GM19372 (cell line): Measurements from ENCODE around the gene TRIM17.

ENCODE experiments used
- ATAC-seq: cut with Tn5 transposase; IDR thresholded peaks from one replicate; pipeline ENCODE4 v1.9.1; 2021; ENCODE audit warnings: mild to moderate bottlenecking, low read depth, moderate library complexity; ENCODE audit not compliant: unreplicated experiment

The TRIM17 gene

GRCh38 chr1:228370941-228371740 lies 45.5 kb downstream of the TRIM17 start:
- no peak for ATAC-seq

DNA sequence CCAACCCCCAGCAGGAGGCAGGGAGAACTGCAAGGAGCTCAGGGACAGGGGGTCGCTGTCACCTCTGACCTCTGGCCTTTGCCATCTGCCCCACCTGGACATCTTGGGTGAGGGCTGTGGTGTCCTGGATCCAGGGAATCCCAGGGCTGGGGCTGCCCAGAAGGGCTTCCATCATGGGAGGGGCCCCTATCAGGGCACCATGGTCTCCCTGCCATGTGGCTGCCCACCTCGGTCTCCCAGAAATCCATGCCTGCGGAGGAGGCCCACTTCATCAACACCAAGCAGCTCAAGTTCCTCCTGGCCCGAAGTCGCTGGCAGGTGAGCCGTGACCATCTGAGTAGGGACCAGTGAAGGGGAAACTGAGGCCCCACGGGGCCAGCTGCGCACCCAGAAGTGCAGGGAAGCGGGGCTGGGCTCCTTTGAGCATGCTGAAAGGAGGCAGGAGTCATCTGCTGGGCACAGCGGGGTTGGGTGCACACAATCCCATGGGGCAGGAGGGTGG lies 46.2 kb downstream of the TRIM17 start:
- ATAC-seq, result no peak

GRCh38 chr1:228369608-228370438 lies 46.8 kb downstream of the TRIM17 start:
- no peak for ATAC-seq

GRCh38 chr1:228368801-228369607 lies 47.7 kb downstream of the TRIM17 start:
- ATAC-seq, result no peak

DNA sequence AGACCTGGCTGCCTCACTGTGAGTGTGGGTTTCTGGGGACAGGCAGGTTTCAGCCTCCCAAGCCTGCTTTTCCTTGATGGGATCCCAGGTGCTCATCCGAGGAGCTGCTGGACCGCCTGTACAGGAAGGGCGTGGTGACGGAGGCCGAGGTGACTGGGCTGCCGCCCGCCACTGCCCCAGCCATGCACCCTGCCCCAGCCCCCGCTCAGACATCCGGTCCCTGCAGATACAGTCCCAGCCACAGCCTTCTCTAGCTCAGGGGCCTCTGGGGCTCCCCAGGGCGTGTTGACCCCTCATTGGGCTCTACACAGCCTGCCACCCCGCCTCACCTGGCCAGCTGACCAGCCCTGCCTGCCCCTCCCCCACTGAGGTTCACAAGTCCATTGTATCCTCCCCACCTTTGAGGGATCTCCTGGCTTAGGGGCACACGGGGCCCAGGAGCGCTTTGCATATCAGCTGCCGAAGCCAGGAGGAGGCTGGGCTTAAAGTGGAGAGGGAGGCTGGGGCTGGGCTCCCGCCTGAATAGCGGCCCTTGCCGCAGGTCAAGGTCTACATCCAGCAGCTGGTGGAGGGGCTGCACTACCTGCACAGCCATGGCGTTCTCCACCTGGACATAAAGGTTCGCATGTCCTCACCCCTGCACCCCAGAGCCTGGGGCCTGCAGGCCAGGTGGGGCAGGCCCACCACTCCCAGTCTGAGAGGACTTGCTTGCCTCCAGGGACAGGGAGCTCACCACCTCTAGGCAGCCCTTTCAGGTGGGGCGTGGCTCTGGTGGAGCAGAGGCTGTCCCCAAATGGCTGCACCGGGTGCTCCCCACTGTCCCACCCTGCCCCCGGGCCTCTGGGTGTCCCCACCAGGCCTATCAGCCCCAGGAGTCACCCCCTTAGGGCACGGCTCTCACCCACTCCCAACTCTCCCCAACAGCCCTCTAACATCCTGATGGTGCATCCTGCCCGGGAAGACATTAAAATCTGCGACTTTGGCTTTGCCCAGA lies 48.6 kb downstream of the TRIM17 start:
- ATAC-seq, result no peak

DNA sequence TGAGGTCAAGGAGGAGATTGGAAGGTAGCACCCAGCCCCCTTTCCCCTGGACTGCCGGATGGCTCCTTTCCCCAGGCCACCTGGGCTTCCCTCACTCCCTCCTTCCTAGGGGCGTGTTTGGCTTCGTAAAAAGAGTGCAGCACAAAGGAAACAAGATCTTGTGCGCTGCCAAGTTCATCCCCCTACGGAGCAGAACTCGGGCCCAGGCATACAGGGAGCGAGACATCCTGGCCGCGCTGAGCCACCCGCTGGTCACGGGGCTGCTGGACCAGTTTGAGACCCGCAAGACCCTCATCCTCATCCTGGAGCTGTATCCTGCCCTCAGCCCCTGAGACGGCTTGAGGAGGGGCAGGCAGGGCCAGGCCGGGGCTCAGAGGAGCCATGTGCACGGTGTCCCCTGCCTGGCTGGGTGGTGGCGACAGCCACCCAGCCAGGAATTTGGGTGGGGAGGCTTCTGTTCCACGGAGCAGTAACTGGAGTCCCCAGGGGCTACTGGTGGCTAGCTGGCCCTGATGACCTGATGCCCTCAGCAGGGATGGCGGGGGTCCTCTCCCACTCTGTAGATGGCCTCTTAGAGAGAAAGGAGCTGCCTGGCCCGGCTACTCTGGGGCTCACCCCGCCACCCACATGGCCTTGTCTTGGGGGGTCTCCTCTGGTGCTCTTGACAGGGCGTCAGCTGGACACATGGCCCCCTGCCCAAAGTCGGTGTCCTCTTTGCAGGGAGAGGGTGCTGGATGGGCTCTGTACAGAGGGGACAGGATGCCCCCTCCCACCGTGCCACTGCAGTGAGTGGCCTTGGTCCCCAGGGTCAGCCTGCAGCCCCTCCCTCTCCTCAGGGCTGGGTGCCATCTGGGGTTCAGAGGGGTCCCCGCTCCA lies 49.6 kb downstream of the TRIM17 start:
- ATAC-seq, result no peak

- ATAC-seq, result no peak
Observed at GRCh38 chr1:228366062-228366865, 50.4 kb downstream of the TRIM17 start.

DNA sequence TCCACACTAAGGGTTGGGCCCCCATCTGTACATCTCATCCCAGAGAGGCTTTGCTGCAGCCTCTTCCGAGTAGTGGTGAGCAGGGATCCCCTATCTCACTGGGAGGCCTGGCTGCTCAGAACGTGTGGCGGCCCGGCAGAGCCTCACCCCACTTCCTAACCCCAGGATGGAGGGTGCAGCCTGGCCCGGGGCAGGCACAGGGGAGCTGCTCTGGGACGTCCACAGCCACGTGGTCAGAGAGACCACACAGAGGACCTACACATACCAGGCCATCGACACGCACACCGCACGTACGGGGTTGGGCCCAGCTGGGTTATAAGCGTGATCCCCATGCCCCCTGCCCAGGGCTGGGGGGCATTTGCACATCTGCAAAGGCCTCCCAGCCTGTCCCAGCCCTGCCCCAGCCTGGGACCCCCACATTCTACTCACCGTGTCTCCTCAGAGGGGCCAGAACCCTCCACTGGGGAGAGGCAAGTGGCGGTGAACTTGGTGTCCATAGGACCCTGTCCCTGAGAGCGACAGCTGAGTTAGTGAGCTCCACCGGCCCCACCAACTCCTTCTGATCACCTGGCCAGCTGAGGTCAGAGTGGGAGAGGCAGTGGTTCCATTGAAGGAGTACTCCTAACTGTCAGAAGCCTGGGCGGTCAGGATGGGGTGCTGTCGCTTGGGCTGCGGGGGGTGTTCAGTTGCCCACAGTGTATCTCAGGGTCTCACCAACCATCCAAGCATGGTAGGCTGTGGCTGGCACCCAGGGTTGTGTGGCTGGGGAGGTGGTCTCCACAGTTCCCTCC lies 51.2 kb downstream of the TRIM17 start:
- ATAC-seq, result no peak

GRCh38 chr1:228364706-228365213 lies 51.9 kb downstream of the TRIM17 start:
- ATAC-seq, result no peak

DNA sequence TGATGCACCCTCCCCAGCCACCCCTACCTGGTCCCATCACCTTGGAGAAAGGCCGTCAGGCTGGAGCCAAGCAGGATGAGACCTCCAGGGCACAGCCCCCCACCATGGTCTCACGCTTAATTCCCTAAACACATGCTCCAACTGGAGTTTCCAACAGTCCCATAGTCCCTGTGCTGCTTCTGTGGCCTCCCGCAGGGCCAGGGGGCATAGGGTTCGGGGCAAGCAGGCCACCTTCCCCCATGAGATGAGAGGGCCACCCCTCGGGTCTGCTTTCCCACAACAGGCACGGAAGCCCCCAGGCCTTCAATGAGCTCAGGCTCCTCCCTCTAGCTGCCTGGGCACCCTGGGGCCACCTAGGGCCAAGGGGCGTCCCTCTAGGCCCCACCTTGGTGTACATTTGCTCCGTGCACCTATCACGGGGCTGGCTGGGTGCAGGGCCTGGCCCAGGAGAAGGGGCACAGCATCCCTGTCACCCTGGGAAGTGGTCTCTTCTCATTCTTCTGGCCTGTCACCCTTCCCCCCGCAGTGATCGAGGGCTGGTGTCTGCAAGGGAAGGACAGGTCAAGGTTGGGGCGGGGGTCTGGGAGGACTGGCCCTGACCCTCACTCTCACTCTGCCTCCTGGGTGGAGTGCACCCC lies 52.5 kb downstream of the TRIM17 start:
- no peak for ATAC-seq

- no peak for ATAC-seq
Observed at GRCh38 chr1:228363686-228364067, 53.0 kb downstream of the TRIM17 start.

DNA sequence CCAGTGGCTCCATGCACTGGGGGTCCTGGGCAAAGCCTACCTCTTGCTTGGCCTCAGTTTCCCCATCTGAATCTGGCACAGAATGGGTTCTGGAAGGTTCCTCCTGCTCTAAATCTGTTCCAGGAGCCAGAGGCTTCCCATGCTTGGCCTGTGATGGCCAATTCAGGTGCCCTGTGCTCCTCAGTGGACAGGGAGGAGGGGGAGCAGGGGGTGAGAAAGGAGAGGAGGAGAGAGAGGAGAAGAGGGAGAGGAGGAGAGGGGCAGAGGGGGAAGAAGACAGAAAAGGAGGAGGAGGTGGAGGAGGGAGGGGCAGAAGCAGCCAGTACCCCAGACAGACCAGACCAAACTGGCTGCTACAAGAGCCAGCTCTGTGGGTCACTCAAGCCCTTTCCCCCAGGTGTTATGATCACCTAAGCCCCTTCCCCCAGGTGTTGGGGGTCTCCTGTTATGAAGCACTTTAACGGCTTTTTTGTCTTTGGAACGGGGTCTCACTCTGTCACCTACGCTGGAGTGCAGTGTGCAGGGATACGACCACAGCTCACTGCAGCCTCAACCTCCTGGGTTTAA lies 53.7 kb downstream of the TRIM17 start:
- no peak for ATAC-seq

- no peak for ATAC-seq
Observed at GRCh38 chr1:228362141-228362883, 54.3 kb downstream of the TRIM17 start.

GRCh38 chr1:228361314-228362140 lies 55.1 kb downstream of the TRIM17 start:
- ATAC-seq, result no peak
